GM12892 (cell line): ENCODE results near the gene ATOH1.

ENCODE experiments used
- POLR2A ChIP-seq: IDR thresholded peaks from 2 replicates; pipeline ENCODE4 v1.6.1; 2011; ENCODE audit warnings: low read depth, low read length, control low read depth
- POLR2AphosphoS5 ChIP-seq: IDR thresholded peaks from 2 replicates; pipeline ENCODE4 v1.6.1; 2011; ENCODE audit warnings: low read depth, low read length, control low read depth

DNA sequence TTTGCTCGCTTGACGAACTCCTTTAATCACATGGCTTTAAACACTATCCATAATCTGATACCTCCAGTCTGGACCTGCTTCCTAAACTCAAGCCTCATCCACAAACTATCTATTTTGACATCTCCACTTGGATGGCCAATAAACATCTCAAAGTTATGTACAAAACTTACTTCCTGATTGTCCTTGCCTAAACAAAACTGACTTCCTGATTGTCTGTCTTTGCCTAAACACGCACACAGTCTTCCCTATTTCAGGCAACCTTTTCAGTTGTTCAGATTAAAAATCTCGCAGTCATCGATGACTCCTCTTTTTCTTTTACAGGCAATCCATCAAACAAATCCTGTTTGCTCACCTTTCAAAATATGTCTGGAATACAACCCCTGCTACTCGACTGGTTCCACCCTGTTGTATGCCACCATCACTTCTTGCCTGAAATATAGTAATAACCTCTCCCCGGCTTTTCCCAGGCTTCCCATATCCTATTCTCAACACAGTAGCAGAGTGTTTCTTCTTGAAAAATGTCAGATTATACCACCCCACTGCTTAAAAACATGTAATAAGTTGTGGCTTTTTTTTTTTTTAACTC lies 39.0 kb downstream of the ATOH1 start:
- TF ChIP-seq POLR2A: no peak
- TF ChIP-seq POLR2AphosphoS5: no peak
